Upper lobe of right lung (tissue), 1 donor: Measurements from ENCODE around the gene RSPO3. TPM values are rescaled to one million over a fixed set of nuclear protein-coding genes. Genes with fewer than 3 reads are reported as not detected.
"Not testable (repeated sequence)": the region's sequence is repeated elsewhere in the genome, so short reads cannot be mapped to it uniquely, and the experiment has no call there.

Experiments
- ATAC-seq: fragments of 200-7000 bp; cut with Tn5 transposase; one replicate; pipeline ENCODE4 v1.9.1; 2020; ENCODE audit warnings: mild to moderate bottlenecking, moderate library complexity
- DNase-seq: peaks from one replicate; pipeline ENCODE4 v3.0.0-alpha.2; 2020
- H3K27ac ChIP-seq: fragments of 200-600 bp; one replicate; pipeline ENCODE4 v1.8.0; 2022
- H3K27me3 ChIP-seq: fragments of 200-600 bp; one replicate; pipeline ENCODE4 v1.8.0; 2022; ENCODE audit warnings: mild to moderate bottlenecking
- H3K36me3 ChIP-seq: fragments of 200-600 bp; one replicate; pipeline ENCODE4 v1.8.0; 2022
- H3K4me1 ChIP-seq: fragments of 200-600 bp; one replicate; pipeline ENCODE4 v1.8.0; 2022
- H3K4me3 ChIP-seq: fragments of 200-600 bp; one replicate; pipeline ENCODE4 v1.8.0; 2022; ENCODE audit warnings: mild to moderate bottlenecking
- H3K9me3 ChIP-seq: fragments of 200-600 bp; one replicate; pipeline ENCODE4 v1.8.0; 2022
- CTCF ChIP-seq: fragments of 200-600 bp; IDR thresholded peaks from one replicate; pipeline ENCODE4 v1.8.0; 2022; ENCODE audit warnings: antibody characterized with exemption
- intact Hi-C: fragments of 100-400 bp; cut with DNase I; formaldehyde crosslinking; loops from one replicate; pipeline ENCODE4 v1.11.0; 2022
- total RNA-seq: library from RNA; stranded (reverse); fragmentation: NEBNext Ultra II Directional; extraction: Animal tissue kit (Norgen Biotek cat#: 25700); gene quantifications from one replicate; pipeline ENCODE4 v1.2.1, GENCODE V29; 2021
- donor health status: DM: no; HTN: yes; CAD: no; lungs with severe emphysema.

The RSPO3 gene
- total RNA-seq, 1 donor from 2014 or later: 6.2 TPM

- Histone ChIP-seq H3K27ac (no peak overlapping the region), H3K36me3 (no peaks in the 10 kb centered on the region), H3K27me3 (no peaks in the 10 kb centered on the region), H3K4me1 (no peaks in the 10 kb centered on the region), H3K9me3 (no peaks in the 10 kb centered on the region), H3K4me3 (no peak overlapping the region)
- intact Hi-C loops: no loop called here
- no peak for ATAC-seq
- no peak for DNase-seq
- no peak for TF ChIP-seq CTCF
These were observed 33.3 kb upstream of the RSPO3 start for GRCh38 chr6:127085181-127085580.

GRCh38 chr6:127090051-127090450 is 28.4 kb upstream of the RSPO3 start:
- no peak for ATAC-seq

GRCh38 chr6:127092466-127092865 is 26.0 kb upstream of the RSPO3 start:
- ATAC-seq: no peak
- intact Hi-C loops: no loop called here

More at GRCh38 chr6:127090051-127090450, 28.4 kb upstream of the RSPO3 start:
- Histone ChIP-seq H3K9me3 (no peaks in the 10 kb centered on the region), H3K27me3 (no peaks in the 10 kb centered on the region), H3K4me1 (no peaks in the 10 kb centered on the region), H3K27ac (no peak overlapping the region), H3K4me3 (no peak overlapping the region), H3K36me3 (no peaks in the 10 kb centered on the region)
- no peak for DNase-seq
- no peak for TF ChIP-seq CTCF
- intact Hi-C loops: no loop called here

GRCh38 chr6:127094791-127095190 is 23.7 kb upstream of the RSPO3 start:
- no peak for DNase-seq
- Histone ChIP-seq H3K27me3 (no peaks in the 10 kb centered on the region), H3K4me3 (no peak overlapping the region), H3K4me1 (no peaks in the 10 kb centered on the region), H3K27ac (no peak overlapping the region), H3K9me3 (no peaks in the 10 kb centered on the region), H3K36me3 (no peaks in the 10 kb centered on the region)
- ATAC-seq: no peak
- no peak for TF ChIP-seq CTCF
- intact Hi-C loops: no loop called here

More at GRCh38 chr6:127092466-127092865, 26.0 kb upstream of the RSPO3 start:
- no peak for TF ChIP-seq CTCF
- H3K4me3 ChIP-seq: no peak overlapping the region
- H3K36me3 ChIP-seq: no peaks in the 10 kb centered on the region
- H3K9me3 ChIP-seq: no peaks in the 10 kb centered on the region
- no peaks in the 10 kb centered on the region for H3K4me1 ChIP-seq
- H3K27ac ChIP-seq: no peak overlapping the region
- H3K27me3 ChIP-seq: no peaks in the 10 kb centered on the region
- no peak for DNase-seq

- no peaks in the 10 kb centered on the region for H3K27me3 ChIP-seq
- intact Hi-C loops: no loop called here
- H3K36me3 ChIP-seq: no peaks in the 10 kb centered on the region
- ATAC-seq (no peak), DNase-seq (no peak)
- H3K9me3 ChIP-seq: no peaks in the 10 kb centered on the region
- TF ChIP-seq CTCF: no peak
- no peak overlapping the region for H3K4me3 ChIP-seq
- H3K4me1 ChIP-seq: no peaks in the 10 kb centered on the region
- H3K27ac ChIP-seq: no peak overlapping the region
These were observed 22.3 kb upstream of the RSPO3 start for GRCh38 chr6:127096167-127096566.

GRCh38 chr6:127097442-127097841 is 21.0 kb upstream of the RSPO3 start:
- ATAC-seq, DNase-seq, H3K4me3 ChIP-seq, H3K27ac ChIP-seq, intact Hi-C loops, H3K9me3 ChIP-seq, H3K4me1 ChIP-seq, H3K36me3 ChIP-seq, H3K27me3 ChIP-seq: not testable (repeated sequence)
